GM12878 (cell line): Measurements from ENCODE around the gene PLET1. TPM values are rescaled to one million over a fixed set of nuclear protein-coding genes. Genes with fewer than 3 reads are reported as not detected.

Experiments
- CBX5 ChIP-seq: sonication (generic); IDR thresholded peaks from 2 replicates; pipeline ENCODE4 v1.6.1; 2016; ENCODE audit warnings: low read depth, moderate library complexity, mild to moderate bottlenecking, inconsistent platforms
- EED ChIP-seq: sonication (generic); IDR thresholded peaks from 2 replicates; pipeline ENCODE4 v1.6.1; 2016; ENCODE audit warnings: antibody characterized with exemption, low read depth
- KAT2A ChIP-seq: conservative IDR thresholded peaks from 2 replicates; pipeline ENCODE4 v1.6.1; 2011; ENCODE audit warnings: low read depth, low read length; ENCODE audit not compliant: control insufficient read depth
- NFXL1 ChIP-seq: fragments of 450-650 bp; IDR thresholded peaks from 2 replicates; pipeline ENCODE4 v1.6.1; 2017; ENCODE audit warnings: antibody characterized with exemption, mild to moderate bottlenecking, borderline replicate concordance
- STAT3 ChIP-seq: IDR thresholded peaks from 2 replicates; pipeline ENCODE4 v1.6.1; 2011; ENCODE audit warnings: low read depth, low read length, improper control_type of control experiment
- SUPT20H ChIP-seq: IDR thresholded peaks from 2 replicates; pipeline ENCODE4 v1.6.1; 2011; ENCODE audit warnings: low read depth, mild to moderate bottlenecking, low read length, moderate library complexity, borderline replicate concordance; ENCODE audit not compliant: control insufficient read depth
- ZNF622 ChIP-seq: fragments of 450-650 bp; IDR thresholded peaks from 2 replicates; pipeline ENCODE4 v1.6.1; 2017; ENCODE audit warnings: mild to moderate bottlenecking, inconsistent platforms
- polyA plus RNA-seq, 11 experiments: library from polyadenylated mRNA; depleted of rRNA in 4 of 11; unstranded in 6 of 11; stranded (reverse) in 5 of 11; fragments of >200 nt; fragmentation: Nextera tagmentation in 4 of 11; fragmentation: Illumina TruSeq in 1 of 11; extraction: Ambion mirVana in 4 of 11; extraction: Trizol in 1 of 11; gene quantifications; 1 replicate in 1 of 11; 2 replicates in 10 of 11; pipeline versions ENCODE4 v1.2.1 to v1.2.3, GENCODE V29; 2011 to 2016; ENCODE audit warnings: inconsistent platforms in 2 of 11, missing spikeins in 2 of 11, low read depth in 1 of 11
- total RNA-seq, 4 experiments: library from RNA; depleted of rRNA in 3 of 4; stranded (reverse); fragments of >200 nt in 3 of 4; fragmentation: Illumina TruSeq in 1 of 4; extraction: Trizol in 1 of 4; gene quantifications; 2 replicates each; pipeline versions ENCODE4 v1.2.1 to v1.2.3, GENCODE V29; 2013 to 2021
- TF ChIP-seq, protein P1 (sequence below): fragments of 150-350 bp; IDR thresholded peaks from 2 replicates; pipeline ENCODE4 v1.6.1; 2014; ENCODE audit warnings: mild to moderate bottlenecking, low read depth, low read length
- TF ChIP-seq, protein P2 (sequence below): fragments of 450-650 bp; IDR thresholded peaks from 2 replicates; pipeline ENCODE4 v1.6.1; 2018; ENCODE audit warnings: borderline replicate concordance, mild to moderate bottlenecking; ENCODE audit not compliant: partially characterized antibody

Gene PLET1
- total and polyA plus RNA-seq, 10 of the 15 experiments (the other 5 are each of a cell fraction or from before 2014, with no cell fraction given) = not detected

DNA sequence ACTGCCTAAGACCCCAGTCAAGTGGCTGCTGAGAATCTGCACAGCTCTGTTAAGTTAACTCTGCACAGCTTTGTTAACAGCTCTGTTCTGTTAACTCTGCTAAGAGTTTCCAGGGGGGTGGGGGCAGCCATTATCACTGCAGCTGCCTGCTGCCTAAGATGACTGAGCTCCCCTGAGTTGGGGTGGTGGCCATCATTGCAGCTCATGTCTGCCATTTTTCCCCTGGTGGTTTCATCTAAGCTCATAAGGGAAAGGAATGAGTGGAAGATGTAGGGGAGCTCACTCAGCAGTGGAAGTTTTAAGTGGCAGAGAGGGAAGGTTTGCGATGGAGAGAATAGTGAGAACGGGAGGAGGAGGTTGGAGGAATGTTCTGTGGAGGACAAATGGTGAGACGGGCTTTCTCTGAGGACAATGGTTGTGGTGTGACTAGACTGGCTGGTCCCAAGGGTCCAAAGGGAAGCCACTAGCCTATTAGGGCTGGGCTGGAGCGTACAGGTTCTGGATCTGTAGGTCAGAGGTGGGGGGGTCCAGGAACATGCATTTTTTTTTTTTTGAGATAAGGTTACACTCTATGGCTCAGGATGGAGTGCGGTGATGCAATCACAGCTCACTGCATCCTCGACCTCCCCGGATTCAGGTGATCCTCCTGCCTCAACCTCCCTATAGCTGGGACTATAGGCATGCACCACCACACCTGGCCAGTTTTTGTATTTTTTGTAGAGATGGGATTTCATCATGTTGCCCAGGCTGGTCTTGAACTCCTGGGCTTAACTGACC lies 13.5 kb upstream of the PLET1 start (continued):
- TF ChIP-seq, protein P1, sequence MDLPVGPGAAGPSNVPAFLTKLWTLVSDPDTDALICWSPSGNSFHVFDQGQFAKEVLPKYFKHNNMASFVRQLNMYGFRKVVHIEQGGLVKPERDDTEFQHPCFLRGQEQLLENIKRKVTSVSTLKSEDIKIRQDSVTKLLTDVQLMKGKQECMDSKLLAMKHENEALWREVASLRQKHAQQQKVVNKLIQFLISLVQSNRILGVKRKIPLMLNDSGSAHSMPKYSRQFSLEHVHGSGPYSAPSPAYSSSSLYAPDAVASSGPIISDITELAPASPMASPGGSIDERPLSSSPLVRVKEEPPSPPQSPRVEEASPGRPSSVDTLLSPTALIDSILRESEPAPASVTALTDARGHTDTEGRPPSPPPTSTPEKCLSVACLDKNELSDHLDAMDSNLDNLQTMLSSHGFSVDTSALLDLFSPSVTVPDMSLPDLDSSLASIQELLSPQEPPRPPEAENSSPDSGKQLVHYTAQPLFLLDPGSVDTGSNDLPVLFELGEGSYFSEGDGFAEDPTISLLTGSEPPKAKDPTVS = no peak
- TF ChIP-seq SUPT20H = no peak
- TF ChIP-seq ZNF622 = no peak
- TF ChIP-seq, protein P2, sequence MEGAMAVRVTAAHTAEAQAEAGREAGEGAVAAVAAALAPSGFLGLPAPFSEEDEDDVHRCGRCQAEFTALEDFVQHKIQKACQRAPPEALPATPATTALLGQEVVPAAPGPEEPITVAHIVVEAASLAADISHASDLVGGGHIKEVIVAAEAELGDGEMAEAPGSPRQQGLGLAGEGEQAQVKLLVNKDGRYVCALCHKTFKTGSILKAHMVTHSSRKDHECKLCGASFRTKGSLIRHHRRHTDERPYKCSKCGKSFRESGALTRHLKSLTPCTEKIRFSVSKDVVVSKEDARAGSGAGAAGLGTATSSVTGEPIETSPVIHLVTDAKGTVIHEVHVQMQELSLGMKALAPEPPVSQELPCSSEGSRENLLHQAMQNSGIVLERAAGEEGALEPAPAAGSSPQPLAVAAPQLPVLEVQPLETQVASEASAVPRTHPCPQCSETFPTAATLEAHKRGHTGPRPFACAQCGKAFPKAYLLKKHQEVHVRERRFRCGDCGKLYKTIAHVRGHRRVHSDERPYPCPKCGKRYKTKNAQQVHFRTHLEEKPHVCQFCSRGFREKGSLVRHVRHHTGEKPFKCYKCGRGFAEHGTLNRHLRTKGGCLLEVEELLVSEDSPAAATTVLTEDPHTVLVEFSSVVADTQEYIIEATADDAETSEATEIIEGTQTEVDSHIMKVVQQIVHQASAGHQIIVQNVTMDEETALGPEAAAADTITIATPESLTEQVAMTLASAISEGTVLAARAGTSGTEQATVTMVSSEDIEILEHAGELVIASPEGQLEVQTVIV = no peak
- TF ChIP-seq EED = no peak
- TF ChIP-seq KAT2A = no peak
- TF ChIP-seq CBX5 = no peak
- TF ChIP-seq NFXL1 = no peak
- TF ChIP-seq STAT3 = no peak
